Limb (tissue), 2 donors: Measurements from ENCODE around the gene MRTFB.

Source experiments
- DNase-seq, 2 donors: peaks; one replicate each; pipeline ENCODE4 v3.0.0-alpha.2; 2016; ENCODE audit errors: extremely low spot score in 2 of 2

Gene MRTFB

DNA sequence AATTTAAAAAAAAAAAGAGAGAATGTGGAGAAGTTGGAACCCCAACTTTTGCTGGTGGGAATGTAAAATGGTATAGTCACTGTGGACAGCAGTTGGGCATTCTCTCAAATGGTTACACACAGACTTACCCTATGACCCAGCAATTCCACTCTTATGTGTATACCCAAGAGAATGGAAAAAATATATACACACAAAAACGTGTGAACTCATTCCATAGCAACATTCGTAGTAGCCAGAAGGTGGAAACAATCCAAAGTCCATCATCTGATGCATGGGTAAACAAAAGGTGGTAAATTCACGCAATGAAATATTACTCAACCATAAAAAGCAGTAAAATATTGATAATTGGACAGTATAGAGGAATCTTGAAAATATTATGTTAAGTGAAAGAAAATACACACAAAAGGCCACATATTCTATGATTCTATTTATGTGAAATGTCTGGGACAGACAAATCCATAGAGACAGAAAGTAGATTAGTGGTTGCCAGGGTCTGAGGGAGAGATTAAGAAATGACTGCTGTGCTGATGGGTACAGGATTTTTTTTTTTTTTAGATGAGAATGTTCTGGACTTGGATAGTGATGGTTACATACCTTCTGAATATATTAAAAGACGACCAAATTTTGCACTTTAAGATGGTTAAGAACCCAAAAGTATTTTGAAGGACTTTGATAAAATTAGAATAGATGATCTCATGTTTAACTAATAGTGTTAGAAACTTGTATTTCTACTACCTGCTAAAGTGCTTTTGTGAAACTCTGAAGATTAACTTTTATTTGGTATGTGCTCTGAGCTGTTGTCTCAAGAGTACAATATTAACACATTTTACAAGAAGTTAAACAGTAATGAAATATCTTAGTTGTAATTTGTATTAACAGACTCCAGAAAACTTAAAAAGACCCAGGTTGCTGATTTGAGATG is 60.9 kb downstream of the MRTFB start:
- no peak for DNase-seq

DNA sequence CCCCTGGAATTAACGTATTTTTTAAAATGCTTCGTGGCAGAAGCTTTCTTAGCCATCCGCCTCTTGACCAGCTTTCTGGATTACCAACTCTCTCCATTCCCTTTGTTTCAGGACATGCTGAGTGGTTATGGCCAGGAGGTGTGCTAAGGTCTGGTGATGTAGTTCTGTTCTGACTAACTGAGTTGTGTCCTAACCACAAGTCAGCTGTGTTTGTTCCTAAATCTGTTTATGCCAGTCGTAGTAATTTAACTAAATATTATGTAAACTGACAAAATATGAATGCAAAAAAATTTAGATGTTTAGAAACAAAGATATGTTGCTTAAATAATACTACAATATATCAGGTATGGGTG is 61.6 kb downstream of the MRTFB start:
- DNase-seq = no peak

DNA sequence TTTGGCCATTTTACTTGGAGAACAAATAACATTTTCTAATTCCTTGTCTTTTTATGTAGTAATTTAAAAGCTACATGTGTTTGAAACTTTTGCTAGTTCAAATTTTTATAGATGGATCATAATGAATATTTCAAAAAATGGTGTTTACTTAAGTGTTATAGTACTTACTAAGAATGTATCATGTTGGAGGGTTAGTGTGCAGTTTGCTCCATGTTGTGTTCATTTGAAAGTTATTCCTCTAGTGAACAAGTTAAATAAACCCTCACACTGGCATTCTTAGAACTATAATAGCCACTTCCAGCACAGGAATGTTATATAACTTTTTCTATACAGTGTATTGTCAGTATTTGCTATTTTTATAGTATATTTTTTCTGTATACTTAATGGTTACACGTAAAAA is 62.8 kb downstream of the MRTFB start:
- DNase-seq = no peak

DNA sequence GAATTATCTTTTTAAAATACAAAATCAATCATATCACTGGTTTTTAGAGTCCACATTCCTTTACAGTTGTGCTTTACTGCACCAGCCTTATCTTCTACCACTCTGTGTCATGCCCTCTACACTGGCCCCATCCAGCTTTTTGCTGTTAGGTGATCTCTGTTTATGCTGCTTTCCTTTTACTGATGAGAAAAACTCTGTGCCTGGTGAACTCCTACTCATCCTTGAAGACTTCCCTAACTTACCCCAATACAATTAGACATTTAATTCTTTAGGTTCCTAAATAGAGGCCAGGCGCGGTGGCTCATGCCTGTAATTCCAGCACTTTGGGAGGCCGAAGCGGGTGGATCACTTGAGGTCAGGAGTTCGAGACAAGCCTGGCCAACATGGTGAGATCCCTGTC is 64.6 kb downstream of the MRTFB start:
- DNase-seq = no peak

DNA sequence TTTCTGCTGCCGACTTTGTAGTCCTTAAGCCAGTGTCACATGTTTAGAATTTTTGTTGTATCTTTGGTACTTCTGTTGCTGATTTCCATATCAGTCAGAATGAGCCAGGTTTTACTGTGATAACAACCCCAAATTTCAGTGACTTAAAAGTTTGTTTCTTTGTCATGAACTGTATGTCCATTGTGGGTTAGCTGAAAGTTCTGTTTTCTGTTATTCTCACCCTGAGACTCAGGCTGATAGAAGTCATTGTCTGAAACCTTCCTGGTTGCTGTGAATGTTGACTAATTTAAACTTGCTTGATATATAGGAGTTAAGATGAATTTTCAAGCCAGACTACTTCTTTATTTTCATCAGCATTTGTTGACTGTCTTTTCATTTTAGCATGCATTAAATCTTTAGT is 68.8 kb downstream of the MRTFB start:
- DNase-seq = no peak

DNA sequence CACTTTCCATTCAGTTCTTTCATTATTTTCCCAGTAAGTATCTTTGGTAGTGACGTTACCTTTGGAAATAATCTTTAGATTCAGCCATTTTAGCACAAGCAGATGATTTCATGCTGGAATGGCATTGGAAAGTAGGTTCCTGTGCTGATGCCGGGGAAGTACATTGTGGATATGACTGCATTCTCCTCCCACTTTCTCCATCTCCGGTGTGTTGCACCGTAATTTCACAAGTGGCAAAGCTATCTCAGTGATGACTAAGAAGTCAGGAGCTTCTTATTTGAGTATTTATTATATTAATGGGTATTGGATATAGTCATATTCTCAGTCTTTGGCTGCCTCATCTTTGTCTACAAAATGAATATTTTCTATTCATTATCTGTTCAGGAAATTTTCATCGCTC is 69.8 kb downstream of the MRTFB start:
- DNase-seq = no peak

DNA sequence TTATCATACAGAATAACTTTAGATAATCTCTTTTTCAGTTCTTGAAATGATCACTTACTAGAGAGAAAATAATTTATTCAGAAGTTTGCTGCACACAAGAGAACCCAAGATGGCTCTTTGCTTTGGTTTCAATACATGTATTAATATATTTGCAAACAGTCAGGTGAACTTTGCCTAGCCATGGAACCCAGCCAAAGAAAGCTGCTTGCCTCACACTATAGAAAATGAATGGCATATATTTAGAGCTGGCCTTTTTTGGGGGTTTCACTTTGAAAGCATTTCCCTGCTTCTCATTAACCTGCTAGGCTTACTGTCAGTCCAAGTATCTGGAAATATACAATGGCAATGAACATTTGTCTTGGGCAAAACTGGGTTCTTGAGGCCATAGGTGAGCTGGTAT is 75.3 kb downstream of the MRTFB start:
- DNase-seq = no peak

DNA sequence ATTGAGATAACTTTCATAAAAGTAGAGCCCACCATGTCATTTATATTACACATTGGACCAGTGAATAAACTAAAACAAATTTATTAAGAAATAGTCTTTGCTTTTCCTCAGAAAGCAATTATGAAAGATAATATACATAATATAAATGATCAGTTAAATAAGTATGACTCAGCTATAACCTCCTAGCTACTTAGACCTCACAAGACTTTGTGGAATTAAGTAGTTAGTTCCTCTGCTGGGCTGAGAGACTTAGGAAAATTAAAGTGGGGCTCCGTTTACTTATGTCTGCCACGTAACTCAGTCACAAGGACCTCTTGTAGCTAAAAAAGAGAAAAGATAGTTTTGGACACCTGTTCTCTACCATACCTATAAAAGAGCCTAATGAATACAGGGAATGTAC is 76.9 kb downstream of the MRTFB start:
- no peak for DNase-seq

DNA sequence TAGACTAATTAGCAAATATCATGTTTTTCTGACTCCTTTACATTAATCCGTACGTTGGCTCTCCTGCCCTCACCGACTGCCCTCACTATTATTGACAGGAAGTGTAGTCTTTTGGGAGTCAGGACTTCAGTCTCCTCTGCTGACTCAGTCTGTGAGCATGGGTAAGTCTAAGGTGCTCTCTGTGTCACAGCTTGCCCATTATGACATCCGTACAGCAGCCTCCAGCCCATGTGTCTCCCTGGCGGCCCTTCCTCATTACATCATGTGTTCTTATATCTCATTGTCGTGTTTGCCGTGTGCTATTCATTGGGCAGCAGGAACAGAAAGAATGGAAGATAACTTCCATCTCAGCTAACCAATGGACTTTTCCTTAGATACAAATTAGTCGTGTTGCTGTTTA is 77.5 kb downstream of the MRTFB start:
- DNase-seq = no peak

DNA sequence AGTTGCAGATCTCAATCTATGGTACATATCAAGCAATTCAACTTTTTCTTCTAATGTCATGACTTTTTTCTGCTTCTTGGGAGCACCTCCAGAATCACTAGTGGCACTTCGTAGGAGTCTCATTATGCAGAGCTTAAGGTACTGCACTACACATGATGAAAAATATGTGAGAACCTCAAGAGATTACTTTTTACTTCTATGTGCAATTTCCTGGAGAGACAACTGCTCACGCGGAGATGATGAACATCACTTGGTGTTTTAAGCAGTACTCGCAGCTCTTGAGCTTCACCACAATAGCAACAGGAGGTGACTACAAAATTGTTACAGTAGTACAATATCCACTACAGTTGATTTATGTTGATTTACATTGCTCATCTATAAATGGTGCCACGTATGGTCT is 79.7 kb downstream of the MRTFB start:
- DNase-seq = no peak

DNA sequence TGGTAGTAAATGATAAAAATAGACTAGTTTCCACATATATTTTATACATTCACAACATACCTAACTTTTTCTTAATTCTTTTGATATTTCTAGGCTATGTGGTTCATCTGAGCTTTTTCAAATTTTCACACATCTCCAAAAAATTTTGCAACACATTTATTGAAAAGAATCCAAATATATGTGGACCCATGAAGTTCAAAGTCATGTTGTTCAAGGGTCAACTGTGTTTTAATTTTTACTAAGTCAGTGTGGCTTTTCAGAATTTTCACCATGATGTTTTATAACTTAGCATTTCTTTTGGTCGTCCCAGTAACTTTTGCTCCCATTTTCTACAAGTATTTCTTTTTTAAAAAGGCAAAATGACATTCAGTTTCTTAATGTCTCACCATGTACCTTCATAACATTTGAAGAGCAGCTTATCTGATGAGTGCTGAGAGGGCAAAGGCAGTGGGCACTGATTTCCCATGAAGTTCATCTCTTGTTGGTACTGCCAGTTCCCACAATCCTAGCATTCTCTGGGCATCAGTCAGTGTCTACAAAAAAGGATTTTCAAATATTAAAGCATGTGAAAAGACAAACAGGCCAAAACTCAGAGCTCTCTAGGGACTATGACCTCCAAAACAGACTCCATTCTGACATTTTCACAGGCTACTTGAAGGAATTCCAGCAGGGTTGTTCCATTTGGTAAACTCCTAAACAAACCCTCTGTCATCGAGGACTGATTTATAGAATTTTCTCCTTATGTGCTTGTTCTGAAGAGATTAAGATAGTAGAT is 80.3 kb downstream of the MRTFB start:
- no peak for DNase-seq

DNA sequence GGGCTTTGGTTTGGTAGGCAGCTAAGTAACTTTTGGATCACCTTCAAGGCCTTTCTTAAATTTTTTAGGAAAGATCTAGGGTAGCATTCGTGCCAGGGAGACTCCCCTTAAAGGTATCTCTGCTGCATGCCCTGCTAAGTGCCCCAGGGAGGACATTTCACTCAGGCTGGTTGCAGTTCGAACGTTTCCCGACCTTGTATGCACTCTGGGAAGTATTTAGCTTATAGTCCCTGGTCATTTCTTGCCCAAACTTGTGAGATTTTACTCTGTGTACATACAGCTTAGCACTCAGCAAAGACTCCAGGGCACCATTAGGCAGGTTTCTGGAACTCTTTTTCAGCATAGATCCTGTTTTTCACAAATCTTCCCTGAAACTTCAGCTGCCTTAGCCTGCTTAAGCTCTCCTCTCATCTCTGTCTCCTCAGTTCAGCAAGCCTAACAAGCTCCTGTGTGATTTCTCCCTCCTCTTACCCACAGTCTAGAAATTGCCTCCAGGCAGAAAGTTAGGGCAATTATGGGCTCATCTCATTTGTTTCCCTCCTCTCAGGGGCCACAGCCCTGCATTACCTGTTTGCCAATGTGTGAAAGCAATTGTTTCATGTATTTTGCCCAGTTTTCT is 84.6 kb downstream of the MRTFB start:
- DNase-seq = no peak

DNA sequence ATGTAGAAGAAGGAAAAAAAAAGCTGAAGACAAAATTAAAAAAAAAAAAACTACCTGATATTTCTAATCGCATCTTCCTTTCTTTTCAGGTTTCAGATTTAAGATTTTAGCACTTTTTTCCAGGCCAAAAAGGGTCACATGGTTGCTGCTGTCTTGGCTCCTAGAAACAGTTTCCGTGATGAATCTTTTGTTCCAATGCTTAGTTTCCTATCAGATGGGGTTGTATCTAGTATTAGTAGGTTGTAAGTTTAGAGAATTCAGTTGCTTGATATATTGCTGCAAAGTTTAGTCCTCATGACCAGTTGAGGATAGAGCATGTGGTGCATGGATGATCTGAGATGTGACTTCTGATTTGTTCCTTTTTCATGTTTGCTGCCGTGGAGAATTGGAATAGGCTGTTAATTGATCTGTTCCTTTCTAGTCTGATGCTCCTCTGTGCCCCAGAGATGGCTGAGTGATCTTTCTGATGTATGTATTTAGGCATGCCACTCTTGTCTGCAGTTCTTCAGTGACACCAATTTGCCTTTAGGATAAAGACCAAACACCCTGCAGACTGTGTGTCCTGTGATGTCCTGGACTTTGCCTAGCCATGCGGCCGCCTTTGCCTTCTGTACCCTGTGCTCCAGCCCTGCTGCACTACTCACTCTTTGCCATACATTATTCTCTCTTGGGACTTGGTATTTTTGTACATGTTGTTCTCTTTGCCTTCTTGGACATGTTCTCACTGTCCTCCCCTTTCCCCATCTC is 94.0 kb downstream of the MRTFB start:
- DNase-seq = no peak

DNA sequence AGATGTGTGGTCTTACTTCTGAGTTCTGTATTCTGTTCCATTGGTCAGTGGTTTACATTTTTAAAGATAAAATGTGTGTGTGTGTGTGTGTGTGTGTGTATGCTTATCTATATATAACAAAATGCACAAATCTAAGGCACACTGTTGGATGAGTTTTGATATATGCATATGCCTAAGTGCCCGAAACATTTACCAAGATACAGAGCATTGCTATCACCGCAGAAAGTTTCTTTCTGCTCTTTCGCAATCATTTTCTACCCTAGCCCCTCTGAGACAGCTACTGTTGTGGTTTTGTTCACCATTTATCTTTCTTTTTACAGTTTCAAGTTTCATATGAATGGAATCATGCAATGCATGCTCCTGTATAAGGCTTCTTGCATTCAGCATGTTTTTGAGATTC is 97.0 kb downstream of the MRTFB start:
- no peak for DNase-seq

DNA sequence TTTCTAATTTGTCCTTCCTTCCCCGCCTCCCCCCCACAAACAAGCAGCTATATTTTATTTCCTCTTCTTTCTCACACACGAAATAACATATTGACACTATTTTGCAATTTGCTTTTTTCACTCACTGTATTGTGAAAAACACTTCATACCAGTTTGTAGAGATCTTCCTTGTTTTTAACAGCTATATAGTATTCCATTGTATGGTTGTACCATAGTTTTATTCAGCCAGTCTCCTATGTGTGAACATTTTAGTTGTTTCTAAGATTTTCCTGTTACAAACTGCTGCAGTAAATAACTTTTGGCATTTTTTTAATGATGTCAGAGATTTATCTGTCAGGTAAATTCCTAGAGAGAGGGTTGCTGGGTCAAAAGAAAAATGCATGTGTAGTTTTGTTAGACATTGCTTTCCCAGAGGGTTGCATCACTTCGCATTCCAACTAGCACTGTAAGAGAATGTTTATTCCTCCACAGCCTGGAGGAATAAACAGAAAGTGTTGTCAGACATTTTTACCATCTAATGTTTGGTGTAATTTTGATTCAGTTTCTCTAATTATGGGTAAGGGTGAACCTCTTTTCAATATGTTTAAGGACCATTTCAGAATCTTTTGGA is 101.2 kb downstream of the MRTFB start:
- DNase-seq = no peak

DNA sequence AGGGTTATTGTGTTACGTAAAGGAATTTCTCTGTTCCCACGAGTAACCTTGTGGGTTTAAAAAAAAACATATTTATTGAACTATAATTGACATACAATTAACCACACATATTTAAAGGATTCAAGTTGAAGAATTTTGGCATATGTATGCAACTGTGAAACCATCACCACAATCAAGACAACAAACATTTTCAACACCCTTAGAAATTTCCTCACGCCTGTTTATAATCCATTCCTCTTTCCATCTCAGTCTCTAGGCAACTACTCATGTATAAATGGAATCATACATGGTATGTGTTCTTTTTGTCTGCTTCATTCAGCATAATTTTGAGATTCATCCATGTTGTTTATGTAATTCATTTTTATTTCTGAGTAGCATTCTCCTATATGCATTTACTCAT is 104.0 kb downstream of the MRTFB start:
- no peak for DNase-seq

DNA sequence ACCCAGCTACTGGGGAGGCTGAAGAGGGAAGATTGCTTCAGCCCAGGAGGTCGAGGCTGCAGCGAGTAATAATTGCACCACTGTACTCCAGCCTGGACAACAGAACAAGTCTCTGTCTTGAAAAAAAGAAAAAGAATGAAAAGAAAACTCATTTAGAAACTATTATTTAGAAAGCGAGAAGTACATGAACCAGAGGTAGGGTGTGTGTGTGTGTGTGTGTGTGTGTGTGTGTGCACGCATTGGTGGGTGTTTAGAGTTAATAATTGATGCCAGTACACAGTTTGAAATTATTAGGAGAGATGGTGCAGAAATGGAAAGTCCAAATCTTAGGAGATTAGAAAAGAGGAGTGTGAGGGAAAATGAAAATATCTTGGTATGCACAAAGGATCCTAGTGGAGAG is 106.6 kb downstream of the MRTFB start:
- no peak for DNase-seq

DNA sequence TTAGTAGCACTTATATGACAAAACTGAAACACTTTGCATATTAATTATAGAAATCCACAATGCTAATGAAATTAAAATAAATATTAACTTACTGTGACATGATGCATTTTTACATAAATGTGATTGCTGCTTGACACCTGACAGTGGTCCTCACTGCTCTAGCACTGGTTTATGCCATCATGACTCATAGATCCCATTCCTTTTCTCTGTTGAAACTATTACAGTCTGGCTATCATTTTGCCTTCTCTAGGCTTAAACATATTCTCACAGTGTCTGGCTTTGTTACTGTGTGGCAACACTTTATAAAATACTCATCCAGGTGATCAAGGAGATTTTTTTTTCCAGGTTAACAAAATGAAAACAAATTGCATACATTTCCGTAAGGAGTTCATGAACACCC is 108.0 kb downstream of the MRTFB start:
- no peak for DNase-seq

DNA sequence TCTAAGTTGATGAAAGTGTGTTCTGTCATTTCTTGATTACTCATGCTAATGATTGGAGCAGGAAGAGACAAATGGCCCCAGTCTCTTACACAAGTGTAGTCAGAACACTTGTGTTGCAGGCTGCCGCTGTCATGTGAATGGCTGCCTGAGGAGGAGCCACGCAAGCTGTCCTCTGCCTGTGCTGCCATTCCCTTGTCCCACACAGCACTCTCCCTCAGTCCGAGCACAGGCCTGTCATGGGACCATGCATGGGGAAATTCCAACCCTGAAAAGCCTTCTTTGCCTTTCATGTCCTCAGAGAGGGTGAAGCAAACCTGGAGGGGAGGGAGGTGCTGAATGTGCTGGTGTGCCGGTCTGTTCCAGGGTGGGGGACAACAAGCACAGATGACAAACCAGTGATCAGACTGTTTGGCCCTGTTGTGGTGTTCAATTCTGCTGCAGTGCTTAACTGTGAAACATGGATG is 109.4 kb downstream of the MRTFB start:
- no peak for DNase-seq

DNA sequence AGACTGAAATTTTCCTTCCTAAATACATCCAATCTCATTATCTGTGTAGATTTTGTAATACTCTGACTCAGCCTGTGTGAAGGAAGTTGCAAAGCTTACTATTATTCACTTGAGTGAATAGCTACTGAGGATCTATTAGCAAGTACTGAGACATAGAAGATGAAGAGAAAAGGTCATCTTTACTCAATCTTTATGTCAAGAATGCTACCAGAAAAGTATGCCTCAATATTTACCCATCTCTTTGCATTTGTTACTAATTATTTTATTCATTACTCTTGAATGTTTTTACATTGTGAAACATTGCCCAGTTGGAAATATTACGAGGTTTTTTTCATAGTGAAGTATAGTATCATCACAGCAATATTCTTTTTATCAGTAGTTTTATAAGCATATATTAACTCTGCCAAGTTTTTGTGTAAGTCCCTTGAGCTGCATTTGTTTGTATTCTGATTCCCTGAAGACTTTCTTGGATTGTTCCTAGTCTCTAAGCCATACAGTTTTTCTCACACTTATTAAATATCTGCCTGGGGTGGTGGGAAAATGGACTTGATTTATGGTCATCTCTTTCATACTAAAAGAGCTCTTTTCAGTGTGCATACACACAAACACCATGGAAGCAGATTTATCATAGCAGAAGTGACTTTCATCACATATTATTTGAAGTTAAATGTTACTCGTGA is 110.4 kb downstream of the MRTFB start:
- DNase-seq = no peak

DNA sequence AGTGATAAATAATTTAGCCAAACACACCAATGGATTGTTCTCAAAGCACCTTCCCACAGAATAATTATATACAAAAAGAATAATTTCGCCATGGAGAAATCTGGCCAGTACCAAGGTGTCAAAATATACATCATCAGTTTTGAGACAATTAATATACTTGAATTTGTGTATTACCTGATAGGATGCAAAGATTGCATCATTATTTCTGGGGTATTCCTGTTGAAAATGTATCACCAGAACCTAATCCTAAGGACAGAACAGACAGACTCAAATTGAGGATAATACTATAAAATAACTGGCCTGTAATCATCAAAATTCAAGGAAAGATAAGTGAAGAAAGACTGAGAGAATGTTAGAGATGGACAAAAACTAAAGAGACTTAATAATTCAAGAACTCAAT is 111.9 kb downstream of the MRTFB start:
- DNase-seq = no peak
